HepG2 (cell line): ENCODE results near the gene PLCB1. TPM values are rescaled to one million over a fixed set of nuclear protein-coding genes. Genes with fewer than 3 reads are reported as not detected.

Experiments
- ARID3A ChIP-seq: IDR thresholded peaks from 2 replicates; pipeline ENCODE4 v1.6.1; 2012; ENCODE audit warnings: low read depth, low read length, improper control_type of control experiment
- BATF2 ChIP-seq: sonication (generic); formaldehyde crosslinking; IDR thresholded peaks from 2 replicates; pipeline ENCODE4 v1.8.0; 2022; ENCODE audit warnings: mild to moderate bottlenecking, missing genetic modification reagents, moderate library complexity
- DR1 ChIP-seq: sonication (generic); formaldehyde crosslinking; IDR thresholded peaks from 2 replicates; pipeline ENCODE4 v1.8.0; 2021; ENCODE audit warnings: mild to moderate bottlenecking, missing genetic modification reagents, inconsistent platforms
- ERF ChIP-seq: IDR thresholded peaks from 2 replicates; pipeline ENCODE4 v1.6.1; 2018; ENCODE audit warnings: missing biosample characterization, missing genetic modification reagents
- HMG20B ChIP-seq: conservative IDR thresholded peaks from 2 replicates; pipeline ENCODE4 v1.6.1; 2016; ENCODE audit warnings: missing genetic modification reagents, missing compliant biosample characterization
- KLF6 ChIP-seq: IDR thresholded peaks from 2 replicates; pipeline ENCODE4 v1.8.0; 2016; ENCODE audit warnings: missing biosample characterization, missing genetic modification reagents
- MXI1 ChIP-seq: IDR thresholded peaks from 3 replicates; pipeline ENCODE4 v1.6.1; 2012; ENCODE audit warnings: low read depth, low read length, inconsistent platforms, borderline replicate concordance
- NFKBIZ ChIP-seq: IDR thresholded peaks from 2 replicates; pipeline ENCODE4 v1.6.1; 2018; ENCODE audit warnings: missing genetic modification reagents, missing compliant biosample characterization
- PAWR ChIP-seq: sonication (generic); formaldehyde crosslinking; IDR thresholded peaks from 2 replicates; pipeline ENCODE4 v1.4.0; 2020; ENCODE audit warnings: missing genetic modification reagents, mild to moderate bottlenecking, borderline replicate concordance
- ZFP62 ChIP-seq: sonication (generic); formaldehyde crosslinking; IDR thresholded peaks from 2 replicates; pipeline ENCODE4 v1.4.0; 2020; ENCODE audit warnings: missing genetic modification reagents
- ZNF18 ChIP-seq: sonication (generic); formaldehyde crosslinking; IDR thresholded peaks from 2 replicates; pipeline ENCODE4 v1.8.0; 2022; ENCODE audit warnings: mild to moderate bottlenecking, missing genetic modification reagents; ENCODE audit not compliant: insufficient replicate concordance
- ZNF503 ChIP-seq: sonication (generic); formaldehyde crosslinking; IDR thresholded peaks from 2 replicates; pipeline ENCODE4 v1.4.0; 2020; ENCODE audit warnings: missing genetic modification reagents
- ZNF549 ChIP-seq: sonication (generic); formaldehyde crosslinking; IDR thresholded peaks from 2 replicates; pipeline ENCODE4 v1.5.0; 2020; ENCODE audit warnings: missing genetic modification reagents
- ZNF646 ChIP-seq: sonication (generic); formaldehyde crosslinking; IDR thresholded peaks from 2 replicates; pipeline ENCODE4 v1.9.0; 2021; ENCODE audit warnings: mild to moderate bottlenecking, missing genetic modification reagents
- ZNF724P ChIP-seq: sonication (generic); formaldehyde crosslinking; IDR thresholded peaks from 2 replicates; pipeline ENCODE4 v1.8.0; 2022; ENCODE audit warnings: missing genetic modification reagents, borderline replicate concordance
- ZSCAN12 ChIP-seq: sonication (generic); formaldehyde crosslinking; IDR thresholded peaks from 2 replicates; pipeline ENCODE4 v1.9.0; 2021; ENCODE audit warnings: mild to moderate bottlenecking, missing genetic modification reagents
- polyA plus RNA-seq, 8 experiments: library from polyadenylated mRNA; depleted of rRNA in 3 of 8; stranded (reverse) in 7 of 8; unstranded in 1 of 8; fragments of >200 nt; fragmentation: Illumina TruSeq in 4 of 8; extraction: Trizol in 4 of 8; gene quantifications; 2 replicates each; pipeline versions ENCODE4 v1.2.1 to v1.2.3, GENCODE V29; 2011 to 2016; ENCODE audit warnings: low read depth in 4 of 8, missing spikeins in 1 of 8, mixed read lengths in 1 of 8; ENCODE audit not compliant: insufficient read depth in 1 of 8
- total RNA-seq, 5 experiments: library from RNA; depleted of rRNA; stranded (reverse); fragments of >200 nt; fragmentation: Illumina TruSeq; extraction: Trizol; gene quantifications; 2 replicates each; pipeline ENCODE4 v1.2.3, GENCODE V29; 2016; ENCODE audit warnings: low read depth in 1 of 5

The PLCB1 gene
- total and polyA plus RNA-seq, 2 of the 13 experiments (the other 11 are each of a cell fraction or from before 2014, with no cell fraction given) = 42.4 to 55.9 TPM

- TF ChIP-seq ZNF503 (CRISPR knock-in tag) (peak; percentile 72; the same call in 1 of the 2 replicates), BATF2 (CRISPR knock-in tag) (no peak), NFKBIZ (CRISPR knock-in tag) (0 out of 2 replicates have a peak, but pooled peaks have one; percentile 55), ZNF549 (CRISPR knock-in tag) (peak; percentile 87; the same call in 1 of the 2 replicates), ARID3A (peak; percentile 98), HMG20B (CRISPR knock-in tag) (peak; percentile 65; the same call in 1 of the 2 replicates), ZNF724P (CRISPR knock-in tag) (no peak), ZNF18 (CRISPR knock-in tag) (peak; percentile 100), ZFP62 (CRISPR knock-in tag) (no peak), KLF6 (0 out of 2 replicates have a peak, but pooled peaks have one; percentile 72), DR1 (CRISPR knock-in tag) (no peak), ZNF646 (CRISPR knock-in tag) (peak; percentile 77; the same call in 1 of the 2 replicates), PAWR (CRISPR knock-in tag) (no peak), ZSCAN12 (CRISPR knock-in tag) (no peak), ERF (CRISPR knock-in tag) (peak; percentile 71), MXI1 (0 out of 3 replicates have a peak, but pooled peaks have one; percentile 37)
Measured at GRCh38 chr20:8363970-8364733, 232.1 kb downstream of the PLCB1 start (continued).
